ENCODE results near the gene DCAF8. TPM values are rescaled to one million over a fixed set of nuclear protein-coding genes. Genes with fewer than 3 reads are reported as not detected.

Gene DCAF8
- polyA plus RNA-seq, 1 donor, result 285 TPM

DNA sequence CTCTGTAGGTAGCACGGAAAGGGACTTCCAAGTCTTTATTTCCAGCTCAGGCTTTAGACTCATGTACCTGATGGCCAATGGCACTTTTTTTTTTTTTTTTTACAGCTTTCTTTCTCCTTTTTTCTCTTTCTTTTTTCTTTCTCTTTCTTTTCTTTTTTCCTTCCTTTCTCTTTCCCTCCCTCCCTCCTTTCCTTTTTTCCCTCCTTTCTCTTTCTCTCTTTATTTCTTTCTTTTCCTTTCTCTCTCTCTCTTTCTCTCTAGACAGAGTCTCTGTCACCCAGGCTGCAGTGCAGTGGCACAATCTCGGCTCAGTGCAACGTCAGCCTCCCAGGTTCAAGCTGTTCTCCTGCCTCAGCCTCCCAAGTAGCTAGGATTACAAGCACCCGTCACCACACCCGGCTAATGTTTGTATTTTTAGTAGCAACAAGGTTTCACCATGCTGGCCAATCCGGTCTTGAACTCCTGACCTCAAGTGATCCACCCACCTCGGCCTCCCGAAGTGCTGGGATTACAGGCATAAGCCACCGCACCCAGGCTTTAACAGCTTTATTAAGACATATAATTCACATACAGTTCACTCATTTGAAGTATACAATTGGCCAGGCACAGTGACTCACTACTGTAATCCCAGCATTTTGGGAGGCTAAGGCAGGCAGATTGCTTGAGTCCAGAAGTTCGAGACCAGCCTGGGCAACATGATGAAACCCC is 5.1 kb upstream of the DCAF8 start:
- DNase-seq, result no peak

DNA sequence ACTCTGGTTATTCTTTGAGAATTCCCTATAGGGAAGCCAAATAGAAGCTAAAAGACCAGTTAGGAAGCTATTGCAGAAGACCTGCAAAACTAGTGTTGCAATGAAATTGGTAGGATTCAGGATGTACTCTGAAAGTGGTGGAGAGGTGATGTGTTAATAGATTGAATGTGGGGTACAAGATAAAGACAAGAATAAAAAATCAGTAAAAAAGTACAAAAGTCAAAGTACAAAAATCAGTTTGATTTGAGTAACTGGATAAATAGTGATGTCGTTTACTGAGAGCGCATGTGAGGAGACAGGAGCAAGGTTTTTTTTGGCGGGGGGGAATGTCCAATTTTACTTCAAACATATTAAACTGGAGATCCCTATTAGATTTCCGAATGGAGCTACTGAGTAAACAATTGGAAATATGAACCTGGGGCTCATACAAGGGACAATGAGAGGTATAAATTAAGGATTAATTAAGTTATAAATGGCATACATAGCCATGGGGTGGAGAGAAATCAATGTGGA is 2.5 kb upstream of the DCAF8 start:
- no peak for DNase-seq

DNA sequence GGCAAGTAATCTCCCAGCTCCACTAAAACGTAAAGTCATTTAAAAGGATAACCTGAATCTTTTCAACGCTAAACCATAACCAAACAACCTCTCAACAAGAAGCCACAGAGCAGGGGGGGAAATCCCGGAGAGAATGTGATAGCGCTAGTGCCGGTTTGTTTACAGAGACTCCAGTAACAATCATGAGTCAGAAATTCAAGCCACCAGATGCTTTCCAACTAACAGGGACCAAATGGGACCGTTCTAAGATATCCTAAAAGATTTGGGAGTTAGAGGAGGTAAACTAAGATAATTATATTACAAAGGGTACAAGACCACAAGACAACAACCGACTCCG is 825 bp downstream of the DCAF8 start:
- DNase-seq, result peak; percentile 68

DNA sequence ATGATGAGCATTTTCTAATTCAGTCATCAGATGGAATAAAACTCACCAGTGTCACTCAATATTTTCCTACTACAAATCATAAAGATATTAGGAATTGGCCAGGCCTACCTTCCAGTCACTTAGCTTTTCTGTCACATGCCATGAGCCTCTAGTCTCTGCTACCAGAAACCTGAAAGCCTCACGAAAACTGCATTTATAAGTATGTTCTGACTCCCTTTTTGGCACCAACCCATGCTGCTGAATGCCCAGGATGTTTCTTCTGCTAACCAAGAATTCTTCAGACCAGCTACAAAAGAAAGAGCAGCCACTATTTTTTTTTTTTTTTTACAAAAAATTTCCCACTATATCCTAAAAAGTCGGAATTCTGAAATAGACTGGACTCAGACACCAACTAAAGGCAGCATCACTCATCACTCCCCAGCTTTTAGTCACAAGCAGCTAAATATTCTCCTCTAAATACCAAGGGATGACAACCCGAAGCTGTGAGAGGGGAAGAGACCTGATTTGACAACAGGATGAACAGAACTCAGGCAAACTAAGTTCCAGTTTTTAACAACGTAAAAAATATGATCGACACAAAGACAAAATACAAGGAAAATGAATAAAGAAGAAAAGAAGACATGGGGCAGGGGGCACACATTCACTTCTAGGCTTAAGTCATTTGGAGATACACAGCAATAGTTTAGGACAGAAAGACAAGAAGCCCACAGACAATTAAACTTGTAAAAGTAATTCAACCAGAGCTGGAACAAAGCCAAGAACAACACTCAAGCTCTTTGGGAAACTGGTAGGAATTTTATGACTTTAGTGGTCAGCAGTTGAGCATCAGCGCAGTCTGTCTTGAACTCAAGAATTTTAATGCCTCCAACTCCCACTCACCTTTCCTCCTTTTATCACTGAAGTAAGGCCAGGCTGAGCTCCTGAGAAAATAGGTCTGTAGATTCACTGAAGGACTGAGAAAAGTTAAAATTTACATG is 1.7 kb downstream of the DCAF8 start:
- DNase-seq, result peak; percentile 96

DNA sequence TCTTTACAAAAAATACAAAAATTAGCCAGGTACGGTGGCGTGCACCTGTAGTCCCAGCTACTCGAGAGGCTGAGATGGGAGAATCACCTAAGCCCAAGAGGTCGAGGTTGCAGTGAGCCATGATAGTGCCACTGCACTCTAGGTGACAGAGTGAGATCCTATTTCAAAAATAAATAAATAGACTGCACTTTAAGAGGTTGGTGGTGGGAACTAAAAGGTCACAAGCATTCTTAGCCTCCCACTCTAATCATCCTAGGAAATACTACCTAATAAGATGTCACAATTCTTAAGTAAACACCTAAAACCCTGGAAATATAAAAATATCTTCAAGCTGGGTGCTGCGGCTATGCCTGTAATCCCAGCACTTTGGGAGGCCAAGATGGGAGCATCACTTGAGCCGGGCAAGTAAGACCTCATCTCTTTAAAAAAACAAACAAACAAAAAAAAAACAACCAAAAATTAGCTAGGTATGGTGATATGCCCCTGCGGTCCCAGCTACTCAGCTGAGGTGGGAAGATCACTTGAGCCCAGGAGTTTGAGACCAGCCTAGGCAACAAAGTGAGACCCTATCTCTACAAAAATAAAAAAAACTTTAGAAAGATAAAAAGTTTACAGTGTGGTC is 4.1 kb downstream of the DCAF8 start:
- DNase-seq, result no peak

DNA sequence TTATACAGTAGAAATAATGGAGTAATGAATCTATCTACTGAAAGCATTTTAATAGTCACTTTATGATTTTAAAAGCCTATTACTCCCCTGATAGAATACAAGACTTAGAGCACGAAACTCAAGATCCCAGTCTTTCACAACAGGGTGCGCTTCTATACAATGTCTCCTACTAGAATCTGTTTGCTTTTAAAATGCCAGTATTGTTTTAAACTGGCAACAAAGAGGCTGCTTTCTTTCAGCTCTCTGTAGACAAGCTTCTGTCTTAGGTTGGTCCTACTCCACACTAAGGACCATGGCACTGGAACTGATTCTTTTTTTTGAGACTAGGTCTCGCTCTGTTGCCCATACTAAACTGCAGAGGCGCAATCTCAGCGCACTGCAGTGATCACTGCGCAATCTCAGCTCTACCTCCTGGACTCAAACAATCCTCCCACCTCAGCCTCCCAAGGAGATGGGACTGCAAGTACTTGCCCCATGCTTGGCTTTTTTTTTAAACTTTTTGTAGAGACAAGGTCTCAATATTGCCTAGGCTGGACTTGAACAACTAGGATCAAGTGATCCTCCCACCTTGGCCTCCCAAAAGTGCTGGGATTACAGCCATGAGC is 4.8 kb downstream of the DCAF8 start:
- DNase-seq, result no peak

DNA sequence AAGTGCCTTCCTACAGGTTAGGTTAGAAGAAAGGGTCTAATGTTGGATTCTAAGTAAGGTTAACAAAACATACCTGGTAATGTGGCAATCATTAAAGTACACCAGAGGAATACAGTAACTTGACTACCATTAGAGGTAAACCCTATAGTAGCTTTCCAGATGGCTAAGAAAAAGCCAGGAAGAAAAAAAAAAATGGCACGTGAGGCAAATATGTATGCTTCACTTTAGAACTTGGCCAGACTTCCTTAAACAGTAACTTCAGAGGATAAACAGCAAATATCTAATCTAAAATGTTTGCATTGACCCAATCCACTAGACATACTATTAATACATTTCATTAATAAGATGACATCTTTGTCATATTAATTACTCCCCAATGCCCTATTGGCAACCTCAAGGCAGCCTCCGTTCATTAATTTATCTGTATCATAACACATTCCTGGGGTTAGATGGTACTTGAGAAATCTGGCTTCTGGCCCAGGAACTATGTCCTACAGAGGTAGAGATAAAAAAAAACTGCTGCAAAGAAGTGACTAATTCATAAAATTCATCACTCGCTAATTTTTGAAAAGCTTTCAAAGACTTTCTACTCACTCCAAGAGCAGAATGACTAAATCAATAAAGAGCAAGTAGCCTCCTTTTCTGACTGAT is 5.8 kb downstream of the DCAF8 start:
- DNase-seq, result no peak

DNA sequence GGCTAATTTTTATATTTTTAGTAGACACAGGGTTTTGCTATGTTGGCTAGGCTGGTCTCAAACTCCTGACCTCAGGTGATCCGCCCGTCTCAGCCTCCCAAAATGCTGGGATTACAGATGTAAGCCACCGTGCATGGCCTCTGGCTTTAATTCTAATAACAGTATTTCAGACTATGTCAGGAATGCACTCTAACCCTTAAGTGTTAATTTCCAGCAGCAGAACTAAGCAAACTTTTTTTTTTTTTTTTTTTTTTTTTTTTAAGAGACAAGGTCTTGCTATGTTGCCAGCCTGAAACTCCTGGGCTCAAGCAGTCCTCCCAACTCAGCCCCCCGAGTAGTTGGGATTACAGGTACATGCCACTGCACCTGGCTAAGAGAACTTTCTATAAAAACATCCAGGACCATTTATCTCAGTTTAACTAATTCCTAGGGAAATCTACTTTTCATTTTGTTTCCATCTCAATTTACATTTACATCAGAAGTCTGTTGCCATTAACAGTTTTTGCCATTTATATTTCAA is 6.5 kb downstream of the DCAF8 start:
- no peak for DNase-seq

DNA sequence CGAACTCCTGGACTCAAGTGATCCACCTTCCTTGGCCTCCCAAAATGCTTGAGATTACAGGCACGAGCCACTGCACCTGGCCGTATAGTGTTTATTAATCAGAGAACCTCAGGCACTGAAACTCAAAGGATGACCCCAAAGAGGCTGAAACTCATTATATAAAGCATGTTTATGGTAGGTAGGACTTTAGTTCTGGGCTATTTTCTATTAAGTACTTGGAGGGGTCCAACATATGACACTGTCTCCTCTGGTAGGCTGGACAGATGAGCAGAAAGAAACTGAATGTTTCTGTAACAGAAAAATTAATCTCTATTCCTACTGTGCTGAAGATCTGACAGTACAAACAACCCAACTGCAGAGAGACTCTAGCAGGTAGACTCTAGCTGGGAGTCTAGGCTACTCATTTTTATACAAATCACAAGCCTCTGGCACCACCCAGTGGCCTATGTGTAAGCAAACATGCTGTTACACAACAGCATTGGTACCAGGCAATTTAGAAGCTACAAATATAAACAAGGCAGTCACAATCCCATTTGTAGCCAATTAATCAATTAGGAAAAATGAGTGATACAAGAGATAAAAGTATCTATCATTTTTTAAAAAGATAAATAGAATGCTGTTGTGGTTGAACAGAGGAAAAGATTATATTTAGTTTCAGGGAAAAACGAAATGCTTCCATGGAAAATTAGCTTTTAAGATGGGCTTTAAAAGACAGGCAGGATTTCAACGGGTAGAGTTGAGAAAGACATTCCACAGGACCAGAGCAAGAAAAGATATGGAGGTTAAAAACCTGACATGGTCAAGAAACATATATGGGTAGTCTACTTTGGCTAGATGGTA is 10.4 kb downstream of the DCAF8 start:
- DNase-seq, result peak; percentile 79

DNA sequence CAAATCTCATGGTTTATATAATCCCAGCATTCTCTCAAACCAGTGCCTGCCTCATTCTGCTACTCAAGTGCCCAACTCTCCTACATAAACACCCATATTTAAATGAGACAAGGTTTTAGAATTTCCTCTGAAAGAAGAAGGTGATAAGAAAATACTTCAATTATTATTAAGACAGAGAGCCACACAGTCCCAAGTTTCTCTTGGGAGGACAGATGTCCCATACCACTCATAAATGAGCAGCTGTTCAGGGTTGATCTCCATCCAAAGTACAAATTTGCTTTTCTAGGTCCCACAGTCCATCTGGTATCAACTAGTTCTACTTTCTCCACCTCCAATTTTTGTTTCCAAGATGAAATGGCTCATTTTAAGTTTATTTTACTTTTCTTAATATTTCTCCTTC is 11.3 kb downstream of the DCAF8 start:
- no peak for DNase-seq

DNA sequence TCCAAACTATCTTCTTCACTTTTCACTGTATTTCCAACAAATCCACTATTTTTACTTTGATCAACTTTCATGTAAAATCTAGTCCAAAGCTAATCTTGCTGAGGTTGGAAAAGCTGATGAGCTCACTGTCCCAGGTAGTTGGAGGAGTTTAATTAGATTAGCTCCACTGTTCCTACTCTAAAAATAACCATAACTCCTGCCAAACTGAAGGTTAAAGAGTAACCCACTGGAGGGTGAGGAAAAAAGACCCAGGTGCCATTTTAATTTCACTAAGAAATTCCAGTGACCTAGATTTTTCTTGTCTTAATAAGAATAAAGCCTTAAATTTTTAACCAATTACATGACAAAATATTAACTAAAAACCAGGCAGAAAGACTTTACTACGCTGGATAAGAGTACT is 15.3 kb downstream of the DCAF8 start:
- DNase-seq, result no peak

DNA sequence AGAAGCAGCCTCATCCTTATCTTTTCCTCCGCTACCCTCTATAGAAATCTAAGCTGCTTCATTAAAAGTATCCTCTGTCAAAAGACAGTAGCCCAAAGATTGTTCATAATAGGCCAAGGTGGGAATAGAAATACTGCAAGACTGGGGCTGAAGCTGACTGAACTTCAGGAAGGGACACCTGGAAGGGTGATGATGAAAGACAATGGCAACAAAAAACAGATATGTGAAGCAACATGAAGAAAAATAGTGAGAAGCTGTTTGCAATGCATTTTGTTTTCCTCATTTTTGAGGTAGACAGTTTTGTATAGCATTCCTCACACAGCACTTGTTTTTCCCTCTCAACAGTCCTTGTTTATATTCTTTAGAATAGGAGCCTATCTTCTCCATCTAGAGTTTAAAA is 16.9 kb downstream of the DCAF8 start:
- no peak for DNase-seq

DNA sequence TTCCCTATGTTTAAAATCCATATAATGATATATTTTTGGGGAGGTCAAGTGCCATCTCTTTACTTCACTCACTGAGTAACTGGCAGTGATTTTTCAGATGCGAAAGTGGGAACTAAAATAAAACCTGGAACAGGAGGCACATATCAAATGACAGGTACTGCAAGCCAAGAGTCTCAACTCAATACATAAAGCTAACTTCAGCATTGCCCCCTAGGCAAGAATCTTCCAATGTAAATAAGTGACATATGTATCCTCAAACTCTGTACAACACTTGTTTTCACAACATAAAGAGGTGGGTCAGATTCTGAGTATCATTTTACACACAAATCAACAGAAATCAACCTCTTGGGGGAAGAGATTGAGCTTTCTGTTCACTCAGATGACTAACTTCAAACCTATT is 18.1 kb downstream of the DCAF8 start:
- no peak for DNase-seq

DNA sequence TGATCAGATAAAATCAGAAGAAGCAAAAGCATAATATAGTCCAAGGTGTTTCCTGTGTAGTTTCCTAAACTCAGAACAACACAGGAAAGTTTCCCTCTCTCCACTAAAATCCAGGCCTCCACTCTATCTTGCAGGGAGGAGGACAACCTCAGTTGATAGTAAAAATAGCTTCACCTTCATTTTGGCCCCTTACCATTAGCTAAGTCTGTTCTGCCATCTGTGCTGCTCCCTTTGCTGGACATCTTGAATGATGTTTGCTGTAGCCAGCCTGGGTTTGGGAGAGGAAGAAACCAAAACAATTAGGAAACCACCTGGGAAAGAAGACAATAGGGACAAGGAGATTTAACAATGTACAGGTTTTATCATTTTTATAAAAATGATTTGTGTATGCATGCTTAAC is 18.6 kb downstream of the DCAF8 start:
- no peak for DNase-seq

DNA sequence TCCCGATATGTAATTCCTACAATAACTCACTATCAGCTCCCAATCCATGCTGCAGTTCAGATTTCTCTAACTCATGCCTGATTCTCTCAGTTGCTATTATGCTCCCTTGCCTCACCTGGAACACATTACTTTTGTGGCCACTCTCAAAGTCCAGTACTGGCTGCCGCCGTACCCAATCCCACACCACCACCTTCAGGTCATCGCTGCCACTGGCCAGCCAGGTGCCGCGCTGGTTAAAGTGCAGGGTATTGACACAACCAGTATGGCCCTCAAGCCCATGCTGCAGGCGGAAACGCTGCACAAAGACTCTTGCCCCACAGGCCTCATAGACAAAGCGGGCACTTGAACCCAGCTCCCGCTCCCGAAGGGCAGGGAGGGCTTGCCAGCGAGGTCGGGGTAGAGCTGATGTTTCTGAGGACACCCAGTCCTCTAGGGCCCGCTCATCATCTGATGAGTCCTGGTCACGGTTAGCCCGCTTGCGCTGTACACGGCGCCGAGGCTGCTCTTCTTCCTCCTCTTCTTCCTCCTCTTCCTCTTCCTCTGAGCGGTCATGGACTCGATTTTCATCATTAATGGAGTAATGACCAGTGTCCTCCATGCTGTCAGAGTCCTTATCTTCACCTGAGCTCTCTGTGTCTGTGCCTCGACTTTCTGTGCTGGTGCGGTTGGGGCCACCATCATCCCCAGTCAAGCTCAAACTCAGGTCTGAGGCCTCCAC is 22.6 kb downstream of the DCAF8 start:
- no peak for DNase-seq

DNA sequence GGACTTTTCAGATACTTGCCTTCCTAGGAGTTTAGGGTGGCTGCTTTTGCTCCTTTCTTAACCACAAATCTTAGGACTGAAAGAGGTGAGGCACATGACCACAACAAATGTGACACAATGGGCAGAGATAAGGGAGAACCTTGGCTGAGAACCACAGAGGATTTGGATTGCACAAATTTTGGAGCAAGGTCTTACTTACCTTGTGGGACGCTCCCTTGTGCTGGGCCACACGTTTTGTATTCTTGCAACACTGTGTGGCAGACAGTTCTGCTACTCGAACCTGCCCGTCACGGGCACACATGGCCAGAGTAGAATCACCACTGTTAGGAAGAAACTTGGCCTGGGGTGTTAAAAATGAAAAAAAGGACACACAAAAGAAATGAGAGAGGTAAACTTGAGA is 23.9 kb downstream of the DCAF8 start:
- DNase-seq, result no peak

DNA sequence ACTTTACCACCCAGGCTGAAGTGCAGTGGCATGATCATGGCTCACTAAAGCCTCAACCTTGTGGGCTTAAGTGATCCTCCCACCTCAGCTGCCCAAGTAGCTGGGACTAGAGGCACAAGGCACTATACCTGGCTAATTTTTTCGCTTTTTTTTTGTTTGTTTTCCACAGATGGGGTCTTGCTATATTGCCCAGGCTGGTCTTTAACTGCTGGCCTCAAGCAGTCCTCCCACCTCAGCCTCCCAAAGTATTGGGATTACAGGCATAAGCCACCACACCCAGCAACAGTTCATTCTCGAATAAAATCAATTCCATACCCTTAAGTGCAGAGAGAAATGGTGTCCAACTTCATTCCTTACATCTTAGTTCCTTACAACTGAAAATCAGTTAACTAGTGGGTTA is 24.8 kb downstream of the DCAF8 start:
- no peak for DNase-seq

DNA sequence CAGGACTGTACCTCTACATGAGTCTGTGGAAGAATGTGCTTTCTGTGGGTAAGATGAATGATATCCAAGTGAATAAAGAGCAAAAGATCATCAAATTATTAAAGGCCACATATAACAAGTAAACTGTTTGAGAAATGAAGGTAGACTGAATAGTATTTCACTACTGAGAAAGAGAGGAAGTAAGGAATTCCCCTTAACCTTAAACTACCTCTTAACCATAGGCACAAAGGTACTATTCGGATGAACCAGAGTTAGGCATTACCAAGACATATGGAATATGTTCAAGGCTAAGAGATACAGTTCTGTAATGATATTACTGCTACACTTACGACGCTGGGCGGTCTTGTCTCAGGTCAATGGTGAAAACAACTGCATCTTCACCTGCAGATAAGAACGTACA is 25.5 kb downstream of the DCAF8 start:
- no peak for DNase-seq

DNA sequence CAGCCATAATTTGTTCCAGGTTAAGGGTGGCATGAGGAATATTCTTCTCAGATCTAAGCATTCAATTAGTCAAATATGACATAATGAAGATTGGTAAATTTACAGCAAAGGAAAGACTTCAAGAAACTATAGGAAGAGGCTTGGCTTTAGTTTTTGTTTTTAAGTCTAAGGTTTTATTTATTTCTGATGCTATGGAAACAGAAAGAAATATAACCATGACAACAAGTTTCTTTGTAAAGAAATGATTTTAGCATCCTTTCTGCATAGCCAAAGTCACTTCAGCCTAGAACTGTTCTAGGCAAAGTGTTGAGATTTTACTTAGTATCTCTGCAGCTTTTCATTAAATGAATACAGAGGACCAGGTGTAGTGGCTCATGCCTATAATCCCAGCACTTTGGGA is 29.4 kb downstream of the DCAF8 start:
- DNase-seq, result no peak

DNA sequence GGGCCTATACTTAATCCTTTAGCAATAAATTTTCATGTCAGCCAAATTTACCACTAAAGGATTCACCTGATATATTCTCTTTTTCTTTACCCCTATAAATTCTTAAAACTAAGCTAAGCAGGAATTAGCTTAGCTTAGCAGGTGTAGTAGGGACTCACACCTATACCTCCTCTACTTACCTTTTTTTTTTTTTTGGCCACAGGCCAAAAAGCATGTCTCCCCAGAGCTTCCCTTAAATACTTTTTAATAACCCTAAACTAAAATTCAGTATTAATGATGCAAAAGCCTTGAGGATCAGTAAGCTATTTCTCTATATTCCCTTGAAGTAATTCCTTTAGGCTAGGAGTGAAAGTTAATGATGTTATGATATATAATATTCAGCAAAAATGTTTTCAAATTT is 33.9 kb downstream of the DCAF8 start:
- no peak for DNase-seq
